Neuron (in vitro differentiated cells): Measurements from ENCODE around the gene ITGBL1.

ENCODE experiments used
- H2AFZ ChIP-seq: one replicate; pipeline ENCODE4 v1.6.1; 2013; ENCODE audit warnings: low read depth, mild to moderate bottlenecking, inconsistent platforms, low read length, moderate library complexity
- H3K27me3 ChIP-seq: one replicate; pipeline ENCODE4 v1.6.1; 2013; ENCODE audit warnings: low read length; ENCODE audit not compliant: insufficient read depth
- H3K36me3 ChIP-seq: one replicate; pipeline ENCODE4 v1.6.1; 2013; ENCODE audit warnings: low read length; ENCODE audit not compliant: insufficient read depth
- H3K4me1 ChIP-seq: one replicate; pipeline ENCODE4 v1.6.1; 2013; ENCODE audit warnings: low read length; ENCODE audit not compliant: insufficient read depth
- H3K4me3 ChIP-seq: 2 replicates; pipeline ENCODE4 v1.5.1; 2013; ENCODE audit warnings: mild to moderate bottlenecking, low read length, moderate library complexity
- H3K9me3 ChIP-seq: one replicate; pipeline ENCODE4 v1.6.1; 2013; ENCODE audit warnings: low read length

ITGBL1 gene

GRCh38 chr13:101569807-101570206 is 117.3 kb downstream of the ITGBL1 start:
- no peaks in the 10 kb centered on the region for H3K4me1 ChIP-seq
- no peaks in the 10 kb centered on the region for H3K9me3 ChIP-seq
- H3K4me3 ChIP-seq: no peak overlapping the region
- no peaks in the 10 kb centered on the region for H3K36me3 ChIP-seq
- no peaks in the 10 kb centered on the region for H3K27me3 ChIP-seq
- H2AFZ ChIP-seq: no peak overlapping the region

GRCh38 chr13:101570410-101570809 is 117.9 kb downstream of the ITGBL1 start:
- no peak overlapping the region for H3K4me3 ChIP-seq
- H3K27me3 ChIP-seq: no peaks in the 10 kb centered on the region
- no peak overlapping the region for H2AFZ ChIP-seq

DNA sequence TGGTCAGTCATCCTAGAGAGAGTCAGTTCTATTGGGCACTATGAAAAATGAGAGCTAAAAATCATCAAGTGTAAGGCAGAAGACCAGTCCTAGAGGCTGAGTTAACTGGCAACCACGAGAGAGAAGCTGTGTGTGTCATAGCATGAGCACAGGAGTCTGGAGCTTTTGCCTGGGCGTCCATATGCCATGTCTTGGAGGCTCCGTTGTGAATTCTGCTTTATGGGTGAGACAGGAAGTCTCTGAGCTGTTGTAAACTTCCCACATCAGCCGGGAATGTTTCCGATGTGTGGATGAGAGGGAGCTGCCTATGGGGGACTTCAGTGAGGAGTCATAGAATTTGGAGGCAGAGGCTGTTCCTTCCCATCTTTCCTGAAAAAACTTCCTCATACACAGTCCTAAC is 120.0 kb downstream of the ITGBL1 start:
- H3K27me3 ChIP-seq: no peaks in the 10 kb centered on the region
- no peaks in the 10 kb centered on the region for H3K9me3 ChIP-seq
- no peaks in the 10 kb centered on the region for H3K36me3 ChIP-seq
- H3K4me1 ChIP-seq: no peaks in the 10 kb centered on the region
- H3K4me3 ChIP-seq: no peak overlapping the region
- no peak overlapping the region for H2AFZ ChIP-seq

More at GRCh38 chr13:101570410-101570809, 117.9 kb downstream of the ITGBL1 start:
- H3K4me1 ChIP-seq: no peaks in the 10 kb centered on the region
- H3K9me3 ChIP-seq: no peaks in the 10 kb centered on the region
- no peaks in the 10 kb centered on the region for H3K36me3 ChIP-seq

DNA sequence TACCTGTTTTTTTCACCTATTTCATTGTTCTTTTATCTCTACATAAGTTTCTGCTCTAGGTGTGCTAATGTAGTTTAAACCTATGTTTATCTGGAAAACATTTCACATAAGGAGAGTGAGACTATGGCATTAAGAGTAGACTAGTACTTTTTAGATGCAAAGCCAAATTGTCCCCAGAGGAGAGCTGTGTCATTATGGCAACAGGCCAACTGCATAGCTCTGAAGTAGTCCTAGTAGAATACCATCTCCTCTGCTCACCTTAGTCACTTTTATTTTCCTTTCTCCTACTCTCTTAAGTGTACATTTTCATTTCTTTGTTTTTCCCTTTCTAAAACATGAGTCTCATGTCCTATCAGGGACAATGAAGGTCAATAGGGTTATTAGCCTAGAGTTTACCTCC is 123.1 kb downstream of the ITGBL1 start:
- no peaks in the 10 kb centered on the region for H3K36me3 ChIP-seq
- no peak overlapping the region for H2AFZ ChIP-seq
- no peaks in the 10 kb centered on the region for H3K9me3 ChIP-seq
- no peak overlapping the region for H3K4me3 ChIP-seq
- H3K27me3 ChIP-seq: no peaks in the 10 kb centered on the region
- H3K4me1 ChIP-seq: peaks cover 16% of the 10 kb centered on the region

DNA sequence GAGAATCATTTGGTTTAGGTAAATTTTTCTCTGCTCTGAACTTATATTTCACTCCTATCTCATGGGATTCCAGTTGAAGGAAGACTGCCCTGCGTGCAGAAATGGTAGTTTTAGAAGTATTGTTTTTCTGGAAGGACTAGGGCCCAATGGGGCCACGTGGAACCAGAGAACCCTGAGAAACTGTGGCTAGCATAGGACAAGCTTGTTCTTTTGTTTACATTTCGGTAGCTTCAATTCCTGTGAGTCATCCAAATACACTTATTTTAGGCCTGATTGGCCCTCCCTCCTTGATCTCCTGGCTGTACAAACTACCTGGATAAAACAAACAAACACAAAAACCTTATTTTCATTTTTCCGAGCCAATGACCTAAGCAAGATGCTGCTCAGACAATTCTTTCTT is 124.0 kb downstream of the ITGBL1 start:
- H2AFZ ChIP-seq: no peak overlapping the region
- H3K27me3 ChIP-seq: no peaks in the 10 kb centered on the region
- no peaks in the 10 kb centered on the region for H3K36me3 ChIP-seq
- no peaks in the 10 kb centered on the region for H3K9me3 ChIP-seq
- H3K4me3 ChIP-seq: no peak overlapping the region
- peaks cover 16% of the 10 kb centered on the region for H3K4me1 ChIP-seq

DNA sequence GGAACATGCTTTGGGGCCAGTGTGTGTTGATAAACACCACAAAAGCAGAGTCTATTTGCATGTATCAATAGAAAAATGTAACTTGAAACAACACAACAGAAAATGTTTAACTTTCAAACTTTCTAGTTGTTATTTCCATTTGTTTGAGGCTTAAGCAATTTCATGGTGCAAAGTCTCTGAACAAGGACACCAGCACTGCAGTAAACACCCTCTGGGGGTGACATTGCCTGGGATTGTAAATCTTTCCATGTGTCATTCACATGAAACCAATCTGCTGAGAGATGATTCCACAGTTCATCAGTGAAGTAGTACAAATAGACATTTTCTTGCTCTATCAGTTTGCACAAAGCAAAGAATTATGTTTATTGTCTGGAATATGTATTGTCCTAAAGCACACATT is 124.5 kb downstream of the ITGBL1 start:
- Histone ChIP-seq H3K36me3 (no peaks in the 10 kb centered on the region), H2AFZ (no peak overlapping the region), H3K4me3 (no peak overlapping the region), H3K9me3 (no peaks in the 10 kb centered on the region), H3K27me3 (no peaks in the 10 kb centered on the region), H3K4me1 (peaks cover 16% of the 10 kb centered on the region)

DNA sequence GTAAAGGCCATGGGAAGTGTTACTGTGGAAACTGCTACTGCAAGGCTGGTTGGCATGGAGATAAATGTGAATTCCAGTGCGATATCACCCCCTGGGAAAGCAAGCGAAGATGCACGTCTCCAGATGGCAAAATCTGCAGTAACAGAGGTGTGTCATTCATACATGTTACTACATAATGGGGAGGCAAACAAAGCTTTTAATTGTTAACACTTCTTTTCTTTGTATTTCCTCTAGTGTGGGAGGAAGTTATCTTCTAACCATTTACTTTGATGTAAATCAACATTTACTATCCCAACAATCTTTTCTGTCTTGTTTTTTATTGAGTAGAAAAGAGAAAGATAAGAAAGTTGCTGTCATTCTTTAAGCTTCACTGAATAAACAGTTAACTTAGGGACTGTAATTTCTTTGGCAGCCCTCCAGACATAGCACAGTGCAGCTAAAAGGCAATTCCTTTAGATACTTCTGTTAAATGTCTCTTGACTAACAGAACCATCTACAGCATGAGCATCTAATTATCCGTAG is 126.9 kb downstream of the ITGBL1 start:
- peaks cover 16% of the 10 kb centered on the region for H3K4me1 ChIP-seq
- H2AFZ ChIP-seq: no peak overlapping the region
- H3K27me3 ChIP-seq: no peaks in the 10 kb centered on the region
- no peaks in the 10 kb centered on the region for H3K9me3 ChIP-seq
- no peaks in the 10 kb centered on the region for H3K36me3 ChIP-seq
- H3K4me3 ChIP-seq: no peak overlapping the region

- Histone ChIP-seq H3K9me3 (no peaks in the 10 kb centered on the region), H2AFZ (no peak overlapping the region), H3K36me3 (no peaks in the 10 kb centered on the region), H3K4me3 (no peak overlapping the region), H3K27me3 (no peaks in the 10 kb centered on the region), H3K4me1 (peaks cover 7% of the 10 kb centered on the region)
Measured at GRCh38 chr13:101584331-101584730, 131.9 kb downstream of the ITGBL1 start.

DNA sequence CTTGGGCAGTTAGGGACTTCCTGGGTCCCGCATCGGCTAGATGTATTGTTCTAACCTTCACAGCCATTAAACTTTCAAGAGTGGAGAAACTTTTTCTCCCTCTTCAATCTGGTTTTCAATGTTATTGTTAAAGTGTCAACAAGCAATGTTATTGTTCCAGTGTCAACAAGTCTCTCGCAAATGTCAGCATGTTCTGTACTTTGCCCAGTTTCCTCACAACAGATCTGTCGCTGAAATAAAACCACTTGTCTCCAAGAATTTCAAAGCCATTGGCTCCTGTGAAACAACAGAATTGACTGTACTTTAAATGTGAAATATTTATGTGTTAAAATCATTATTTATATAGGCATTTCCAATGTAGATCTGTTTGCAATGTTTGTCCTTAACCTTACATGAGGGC is 138.0 kb downstream of the ITGBL1 start:
- Histone ChIP-seq H3K4me3 (no peak overlapping the region), H3K27me3 (no peaks in the 10 kb centered on the region), H3K36me3 (no peaks in the 10 kb centered on the region), H3K4me1 (peaks cover 2% of the 10 kb centered on the region), H2AFZ (no peak overlapping the region), H3K9me3 (no peaks in the 10 kb centered on the region)

DNA sequence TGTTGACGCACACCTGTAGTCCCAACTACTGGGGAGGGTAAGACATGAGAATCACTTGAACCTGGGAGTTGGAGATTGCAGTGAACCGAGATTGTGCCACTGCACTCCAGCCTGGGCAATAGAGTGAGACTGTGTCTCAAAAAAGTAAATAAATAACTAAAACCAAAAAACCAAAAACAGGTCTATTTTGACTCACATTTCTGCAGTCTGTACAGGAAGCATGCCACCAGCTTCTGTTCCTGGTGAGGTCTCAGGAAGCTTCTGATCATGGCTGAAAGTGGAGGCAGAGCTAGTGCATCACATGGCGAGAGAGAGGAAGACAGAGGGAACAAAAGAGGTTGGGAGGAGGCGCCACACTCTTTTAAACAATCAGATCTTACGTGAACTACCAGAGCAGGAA is 142.5 kb downstream of the ITGBL1 start:
- H3K27me3 ChIP-seq: no peaks in the 10 kb centered on the region
- no peaks in the 10 kb centered on the region for H3K9me3 ChIP-seq
- H3K4me3 ChIP-seq: no peak overlapping the region
- no peak overlapping the region for H2AFZ ChIP-seq
- H3K36me3 ChIP-seq: no peaks in the 10 kb centered on the region
- H3K4me1 ChIP-seq: peaks cover 2% of the 10 kb centered on the region

GRCh38 chr13:101596803-101597202 is 144.3 kb downstream of the ITGBL1 start:
- Histone ChIP-seq H3K9me3 (no peaks in the 10 kb centered on the region), H3K4me1 (no peaks in the 10 kb centered on the region), H3K4me3 (no peak overlapping the region), H3K27me3 (no peaks in the 10 kb centered on the region), H2AFZ (no peak overlapping the region), H3K36me3 (no peaks in the 10 kb centered on the region)

- Histone ChIP-seq H3K27me3 (no peaks in the 10 kb centered on the region), H3K9me3 (no peaks in the 10 kb centered on the region), H2AFZ (no peak overlapping the region), H3K36me3 (no peaks in the 10 kb centered on the region), H3K4me1 (no peaks in the 10 kb centered on the region), H3K4me3 (no peak overlapping the region)
Measured at GRCh38 chr13:101611491-101612475, 159.3 kb downstream of the ITGBL1 start.

DNA sequence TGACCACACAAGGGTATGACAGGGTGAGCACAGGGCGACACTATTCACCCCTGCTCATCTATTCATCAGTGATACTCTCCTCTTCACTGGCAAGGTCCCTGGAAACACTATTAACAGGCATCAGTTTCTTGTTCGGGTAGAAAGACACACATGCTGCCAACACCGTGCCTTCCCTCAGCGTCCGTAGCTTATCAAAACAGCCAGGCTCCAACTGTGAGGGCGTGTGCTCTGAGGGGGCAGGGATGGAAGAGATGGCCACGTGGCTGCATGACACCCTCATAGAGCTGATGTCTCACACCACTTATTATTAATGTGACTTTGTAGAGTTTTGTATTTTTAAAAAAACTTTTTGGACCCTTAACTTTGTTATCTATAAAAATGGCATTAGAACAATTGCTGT is 160.3 kb downstream of the ITGBL1 start:
- H3K4me3 ChIP-seq: no peak overlapping the region
- H3K4me1 ChIP-seq: no peaks in the 10 kb centered on the region
- H2AFZ ChIP-seq: no peak overlapping the region
- no peaks in the 10 kb centered on the region for H3K36me3 ChIP-seq
- H3K9me3 ChIP-seq: no peaks in the 10 kb centered on the region
- no peaks in the 10 kb centered on the region for H3K27me3 ChIP-seq
